Esophagus squamous epithelium (tissue), 5 donors: Measurements from ENCODE around the gene LAPTM5. TPM values are rescaled to one million over a fixed set of nuclear protein-coding genes. Genes with fewer than 3 reads are reported as not detected.

Experiments used
- DNase-seq: peaks from one replicate; lab custom pipeline; 2025; lab: John Stamatoyannopoulos, UW
- H3K27ac ChIP-seq, 4 donors: fragments of 200-600 bp; sonication (generic); one replicate each; pipeline ENCODE4 v1.5.1; 2016 to 2019; ENCODE audit warnings: mild to moderate bottlenecking in 1 of 4
- H3K27me3 ChIP-seq, 4 donors: fragments of 200-600 bp; sonication (generic); 1 replicate in 3 of 4; 2 replicates in 1 of 4; pipeline versions ENCODE4 v1.5.1 to v1.6.0; 2017 to 2021; ENCODE audit warnings: antibody characterized with exemption in 1 of 4
- H3K36me3 ChIP-seq, 3 donors: fragments of 200-600 bp; sonication (generic); one replicate each; pipeline ENCODE4 v1.5.1; 2016 to 2019
- H3K4me1 ChIP-seq, 3 donors: fragments of 200-600 bp; sonication (generic); one replicate each; pipeline ENCODE4 v1.5.1; 2017 to 2019
- H3K4me3 ChIP-seq, 4 donors: fragments of 200-600 bp; sonication (generic); 1 replicate in 3 of 4; 2 replicates in 1 of 4; pipeline ENCODE4 v1.5.1; 2016 to 2019; ENCODE audit warnings: mild to moderate bottlenecking in 2 of 4, moderate library complexity in 1 of 4
- H3K9me3 ChIP-seq, 3 donors: fragments of 200-600 bp; sonication (generic); one replicate each; pipeline ENCODE4 v1.5.1; 2016 to 2019
- CTCF ChIP-seq, 6 experiments: fragments of 450-650 bp in 4 of 6; fragments of 200-600 bp in 2 of 6; sonication (generic) in 2 of 6; IDR thresholded peaks; one replicate each; pipeline ENCODE4 v1.5.1; 2016 to 2019; ENCODE audit warnings: antibody characterized with exemption in 6 of 6, mild to moderate bottlenecking in 4 of 6, moderate library complexity in 4 of 6
- POLR2A ChIP-seq, 4 donors: fragments of 450-650 bp; IDR thresholded peaks; one replicate each; pipeline ENCODE4 v1.6.1; 2017; ENCODE audit warnings: antibody characterized with exemption in 4 of 4, mild to moderate bottlenecking in 4 of 4, moderate library complexity in 3 of 4
- WGBS, 2 donors: methylation state at CpG; one replicate each; pipeline ENCODE4 v1.1.5; 2018; 5-methylcytosine and 5-hydroxymethylcytosine counted together
- intact Hi-C: fragments of 100-400 bp; cut with DNase I; formaldehyde crosslinking; loops from one replicate; pipeline ENCODE4 v1.15.0; 2022
- total RNA-seq, 4 donors: library from RNA; depleted of rRNA; stranded (reverse); fragments of >200 nt; gene quantifications; one replicate each; pipeline ENCODE4 v1.1.0, GENCODE V29; 2016
- donor health status: DM: yes; HTN: yes; CAD: no.

Gene LAPTM5
- total RNA-seq, 4 donors from 2014 or later, result 6.3 to 53.4 (median 24.6) TPM

- peaks cover 36 to 100% (median 45%) of the 10 kb centered on the region in 3 donors for H3K4me1 ChIP-seq
- TF ChIP-seq CTCF (IDR thresholded peaks at IDR 0.05) (no peak), POLR2A (IDR thresholded peaks at IDR 0.05) (no peak)
- DNase-seq, result no peak
- no peak overlapping the region for H3K4me3 ChIP-seq
- peaks cover 0 to 2% (median 0%) of the 10 kb centered on the region in 4 donors for H3K27me3 ChIP-seq
- intact Hi-C loops, result no loop called here
- WGBS, 2 donors, result 72 to 77% methylated on average over 5 to 14 of the region's 16 CpGs
- no peaks in the 10 kb centered on the region for H3K9me3 ChIP-seq
- H3K27ac ChIP-seq, result peak overlapping the region; percentile 26 to 66 (median 40)
- peaks cover 0 to 9% (median 0%) of the 10 kb centered on the region in 3 donors for H3K36me3 ChIP-seq
Measured at GRCh38 chr1:30746212-30747032, 11.2 kb downstream of the LAPTM5 start.

- H3K27me3 ChIP-seq, result peaks cover 0 to 4% (median 0%) of the 10 kb centered on the region in 4 donors
- no peak overlapping the region for H3K4me3 ChIP-seq
- TF ChIP-seq POLR2A (IDR thresholded peaks at IDR 0.05) (no peak), CTCF (IDR thresholded peaks at IDR 0.05) (no peak)
- DNase-seq, result no peak
- H3K4me1 ChIP-seq, result peaks cover 31 to 96% (median 45%) of the 10 kb centered on the region in 3 donors
- H3K27ac ChIP-seq, result peak overlapping the region; percentile 26 to 66 (median 40)
- H3K9me3 ChIP-seq, result no peaks in the 10 kb centered on the region
- intact Hi-C loops, result no loop called here
- peaks cover 0 to 11% (median 0%) of the 10 kb centered on the region in 3 donors for H3K36me3 ChIP-seq
- 55 to 87% methylated on average over 2 to 3 of the region's 4 CpGs for WGBS, 2 donors
Measured at GRCh38 chr1:30745834-30746208, 11.8 kb downstream of the LAPTM5 start.

- Histone ChIP-seq H3K27ac (peak overlapping the region; percentile 26 to 66 (median 40)), H3K4me3 (no peak overlapping the region), H3K27me3 (peaks cover 0 to 4% (median 0%) of the 10 kb centered on the region in 4 donors), H3K36me3 (peaks cover 0 to 11% (median 0%) of the 10 kb centered on the region in 3 donors), H3K4me1 (peaks cover 27 to 90% (median 40%) of the 10 kb centered on the region in 3 donors), H3K9me3 (no peaks in the 10 kb centered on the region)
- intact Hi-C loops, result no loop called here
- TF ChIP-seq POLR2A (IDR thresholded peaks at IDR 0.05) (no peak), CTCF (IDR thresholded peaks at IDR 0.05) (no peak)
- 81 to 84% methylated on average over 7 to 8 of the region's 14 CpGs for WGBS, 2 donors
- DNase-seq, result no peak
Measured at GRCh38 chr1:30745156-30745833, 12.3 kb downstream of the LAPTM5 start.

- no peak for DNase-seq
- Histone ChIP-seq H3K27ac (peak overlapping the region in 3 of 4 donors; percentile 33 to 61 (median 46)), H3K4me1 (peaks cover 23 to 79% (median 36%) of the 10 kb centered on the region in 3 donors), H3K36me3 (peaks cover 0 to 15% (median 0%) of the 10 kb centered on the region in 3 donors), H3K4me3 (no peak overlapping the region), H3K27me3 (peaks cover 0 to 10% (median 0%) of the 10 kb centered on the region in 4 donors), H3K9me3 (no peaks in the 10 kb centered on the region)
- intact Hi-C loops, result no loop called here
- TF ChIP-seq POLR2A (IDR thresholded peaks at IDR 0.05) (no peak), CTCF (IDR thresholded peaks at IDR 0.05) (no peak)
- WGBS, 2 donors, result 47 to 63% methylated on average over 6 of the region's 7 CpGs
Measured at GRCh38 chr1:30744060-30744756, 13.4 kb downstream of the LAPTM5 start.
